Sigmoid colon (tissue), 4 donors: Measurements from ENCODE around the gene NAA40.

ENCODE experiments used
- CTCF ChIP-seq, 4 experiments: fragments of 450-650 bp in 3 of 4; fragments of 200-600 bp in 1 of 4; IDR thresholded peaks; one replicate each; pipeline ENCODE4 v1.5.1; 2016 to 2019; ENCODE audit warnings: antibody characterized with exemption in 4 of 4, mild to moderate bottlenecking in 3 of 4, moderate library complexity in 2 of 4
- POLR2A ChIP-seq, 2 donors: fragments of 450-650 bp; IDR thresholded peaks; one replicate each; pipeline ENCODE4 v1.6.1; 2016; ENCODE audit warnings: antibody characterized with exemption in 2 of 2, mild to moderate bottlenecking in 2 of 2, moderate library complexity in 2 of 2
- POLR2AphosphoS5 ChIP-seq, 4 donors: sonication (generic); formaldehyde crosslinking; IDR thresholded peaks; one replicate each; pipeline ENCODE4 v1.6.1; 2017; ENCODE audit warnings: antibody characterized with exemption in 4 of 4

GRCh38 chr11:63893355-63893754, 45.4 kb upstream of the NAA40 start:
- TF ChIP-seq CTCF (IDR thresholded peaks at IDR 0.05) (no peak), POLR2AphosphoS5 (IDR thresholded peaks at IDR 0.05) (no peak), POLR2A (IDR thresholded peaks at IDR 0.05) (no peak)
